AG04450 (cell line): Measurements from ENCODE around the gene METTL14. TPM values are rescaled to one million over a fixed set of nuclear protein-coding genes. Genes with fewer than 3 reads are reported as not detected.

Experiments used
- CTCF ChIA-PET: fragments of 300-600, 350-600 bp; formaldehyde crosslinking; extraction: SDS; loops from one replicate; lab custom pipeline; 2022; ENCODE audit warnings: antibody characterized with exemption, inconsistent platforms; lab: Charles Lee
- POLR2A ChIA-PET: fragments of 350-600 bp; formaldehyde crosslinking; extraction: SDS; loops from one replicate; lab custom pipeline; 2021; ENCODE audit warnings: antibody characterized with exemption, inconsistent platforms; lab: Yijun Ruan, JAX
- DNase-seq: peaks from one replicate; pipeline ENCODE4 v3.0.0-alpha.2; 2011; ENCODE audit warnings: low read depth, low spot score
- H3K27ac ChIP-seq: one replicate; pipeline ENCODE4 v1.5.1; 2012; ENCODE audit warnings: low read depth, low read length, control low read depth
- H3K27me3 ChIP-seq: one replicate; pipeline ENCODE4 v1.6.0; 2012; ENCODE audit warnings: low read length; ENCODE audit not compliant: control insufficient read depth, insufficient read depth
- H3K4me3 ChIP-seq: 2 replicates; pipeline ENCODE4 v1.5.1; 2011; ENCODE audit warnings: mild to moderate bottlenecking, low read depth, low read length, control low read depth
- H3K9me3 ChIP-seq: 2 replicates; pipeline ENCODE4 v1.5.1; 2012; ENCODE audit warnings: low read length; ENCODE audit not compliant: control insufficient read depth, insufficient read depth
- CTCF ChIP-seq: IDR thresholded peaks from 2 replicates; pipeline ENCODE4 v1.5.1; 2011; ENCODE audit warnings: low read depth, low read length, control low read depth, inconsistent platforms
- polyA plus RNA-seq: library from polyadenylated mRNA; depleted of rRNA; stranded (reverse); fragments of >200 nt; gene quantifications from 2 replicates; pipeline ENCODE4 v1.2.3, GENCODE V29; 2011

The METTL14 gene
- polyA plus RNA-seq, 1 experiment = 24.6 TPM

GRCh38 chr4:118745357-118745756 is 60.2 kb downstream of the METTL14 start:
- no peak for TF ChIP-seq CTCF
- H3K4me3 ChIP-seq = no peak overlapping the region
- ChIA-PET CTCF (interaction anchor here (0.6 to 1.8 kb wide), 7 partner anchors 14 to 236 kb away, joined by 3 to 7 read pairs (median 4); no protein-coding TSS in a partner anchor), POLR2A (no interaction called here)
- H3K27ac ChIP-seq = no peak overlapping the region
- DNase-seq = no peak
- no peaks in the 10 kb centered on the region for H3K27me3 ChIP-seq
- H3K9me3 ChIP-seq = no peaks in the 10 kb centered on the region

GRCh38 chr4:118746251-118746919 is 61.2 kb downstream of the METTL14 start:
- CTCF ChIA-PET = interaction anchor here (0.6 to 1.8 kb wide), 10 partner anchors 9 to 538 kb away, joined by 3 to 7 read pairs (median 4); no protein-coding TSS in a partner anchor
- H3K27me3 ChIP-seq = no peaks in the 10 kb centered on the region
- DNase-seq = no peak
- H3K9me3 ChIP-seq = no peaks in the 10 kb centered on the region
- H3K4me3 ChIP-seq = no peak overlapping the region
- no peak for TF ChIP-seq CTCF
- POLR2A ChIA-PET = interaction anchor here (0.6 to 0.7 kb wide), 2 partner anchors 15 to 90 kb away, joined by 3 to 9 read pairs; partner anchors contain the start of gene SEC24D
- H3K27ac ChIP-seq = no peak overlapping the region

GRCh38 chr4:118749347-118749988 is 64.3 kb downstream of the METTL14 start:
- Histone ChIP-seq H3K27me3 (no peaks in the 10 kb centered on the region), H3K27ac (no peak overlapping the region), H3K9me3 (no peaks in the 10 kb centered on the region), H3K4me3 (no peak overlapping the region)
- ChIA-PET CTCF (interaction anchor here (1.4 to 1.6 kb wide), 3 partner anchors 12 to 141 kb away, joined by 3 to 4 read pairs (median 4); no protein-coding TSS in a partner anchor), POLR2A (no interaction called here)
- DNase-seq = no peak
- TF ChIP-seq CTCF = no peak

GRCh38 chr4:118751629-118752323 is 66.6 kb downstream of the METTL14 start:
- no peaks in the 10 kb centered on the region for H3K9me3 ChIP-seq
- H3K4me3 ChIP-seq = no peak overlapping the region
- H3K27me3 ChIP-seq = no peaks in the 10 kb centered on the region
- TF ChIP-seq CTCF = no peak
- no peak overlapping the region for H3K27ac ChIP-seq
- ChIA-PET CTCF (no interaction called here), POLR2A (no interaction called here)
- no peak for DNase-seq
